Measurements from ENCODE around the gene MTMR6.

GRCh38 chr13:25217023-25217885 is 70.0 kb downstream of the MTMR6 start:
- TF ChIP-seq CTCF (IDR thresholded peaks at IDR 0.05 in 4 of 5, conservative IDR thresholded peaks at IDR 0.05 in 1 of 5) = no peak
- no peak for TF ChIP-seq POLR2A (IDR thresholded peaks at IDR 0.05)
